Erythroblast (primary cell): Measurements from ENCODE around the gene PLTP.

ENCODE experiments used
- GATA1 ChIP-seq: IDR thresholded peaks from 2 replicates; pipeline ENCODE4 v1.6.1; 2011; ENCODE audit warnings: low read depth, mild to moderate bottlenecking, control low read depth, low read length, moderate library complexity
- POLR2A ChIP-seq: IDR thresholded peaks from 2 replicates; pipeline ENCODE4 v1.6.1; 2011; ENCODE audit warnings: mild to moderate bottlenecking, low read length

DNA sequence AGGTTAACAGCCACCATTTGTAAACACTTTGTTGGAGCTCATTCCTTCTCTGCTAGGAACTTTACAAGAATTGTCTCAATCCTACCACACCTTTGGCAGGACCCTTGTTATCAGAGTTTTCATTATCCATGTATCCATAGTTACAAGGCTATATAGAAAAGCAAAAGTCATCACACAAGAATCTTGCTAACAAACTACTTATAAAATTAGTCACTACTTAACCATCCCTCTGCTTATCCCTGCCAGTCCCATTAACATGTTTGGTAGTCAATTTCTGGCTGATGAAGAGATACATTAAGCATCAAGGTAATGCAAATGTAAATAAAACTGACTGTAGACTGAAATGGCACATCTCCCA, 44.2 kb downstream of the PLTP start:
- no peak for TF ChIP-seq POLR2A
- no peak for TF ChIP-seq GATA1
